DMS 273 (cell line): ENCODE results near the gene ARHGEF12.

Experiments used
- DNase-seq: peaks from one replicate; lab custom pipeline; 2025; ENCODE audit not compliant: unreplicated experiment; lab: John Stamatoyannopoulos, UW

Gene ARHGEF12

DNA sequence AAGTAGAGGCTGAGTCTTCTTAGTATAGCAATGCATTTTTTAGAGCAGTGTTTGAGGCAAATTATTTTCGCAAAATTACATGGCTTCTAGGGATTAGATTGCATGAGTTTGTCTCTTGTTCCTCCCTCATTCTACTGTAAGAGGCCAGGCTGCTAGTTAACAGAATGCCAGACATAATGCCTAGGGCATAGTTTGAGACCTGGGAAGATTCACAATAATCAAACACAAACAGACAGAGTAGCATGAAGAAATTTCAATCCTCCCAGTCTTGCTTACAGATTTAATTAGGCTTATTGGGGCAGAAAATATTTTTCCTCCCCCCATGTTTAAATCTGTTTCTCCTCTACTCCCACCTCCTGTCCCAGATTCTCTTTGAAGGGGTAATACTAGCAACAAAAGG, 48.3 kb downstream of the ARHGEF12 start:
- no peak for DNase-seq

DNA sequence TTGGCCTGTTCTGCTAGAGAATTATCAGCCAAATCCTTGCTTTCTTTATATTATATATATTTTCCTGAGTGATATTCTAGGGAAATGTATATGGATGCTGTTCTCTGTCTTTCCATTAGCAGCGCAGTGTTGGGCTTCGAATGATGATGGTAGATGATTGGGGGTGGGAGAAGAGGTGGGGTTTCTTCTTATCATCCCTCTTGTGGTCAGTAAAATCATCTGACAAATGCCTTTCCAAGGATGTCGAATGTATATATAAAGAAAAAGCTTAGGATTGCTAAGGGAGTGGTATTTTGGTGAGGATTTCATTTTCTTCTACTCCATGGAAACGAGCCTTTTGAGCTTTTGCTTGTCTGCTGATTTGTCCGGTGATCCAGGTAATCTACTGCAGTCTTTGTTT, 48.9 kb downstream of the ARHGEF12 start:
- no peak for DNase-seq

DNA sequence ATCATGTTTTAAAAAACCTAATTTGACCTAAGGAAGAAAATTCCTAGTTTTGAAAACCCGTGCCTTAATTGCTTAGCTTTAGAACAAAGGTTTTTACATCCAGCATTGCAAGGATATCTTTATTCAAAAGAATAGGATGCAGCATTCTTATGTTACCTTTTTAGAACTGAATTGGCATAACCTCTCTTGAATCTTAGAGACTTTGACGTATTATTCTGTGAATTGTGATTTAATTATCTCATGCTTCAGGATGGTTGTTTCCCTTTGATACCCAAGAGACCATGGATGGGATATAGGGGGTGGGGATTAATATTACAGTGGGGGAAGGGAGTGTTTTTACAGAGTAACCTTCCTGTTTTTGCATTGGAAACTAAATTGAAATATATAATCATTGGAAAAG, 49.4 kb downstream of the ARHGEF12 start:
- DNase-seq, result no peak

DNA sequence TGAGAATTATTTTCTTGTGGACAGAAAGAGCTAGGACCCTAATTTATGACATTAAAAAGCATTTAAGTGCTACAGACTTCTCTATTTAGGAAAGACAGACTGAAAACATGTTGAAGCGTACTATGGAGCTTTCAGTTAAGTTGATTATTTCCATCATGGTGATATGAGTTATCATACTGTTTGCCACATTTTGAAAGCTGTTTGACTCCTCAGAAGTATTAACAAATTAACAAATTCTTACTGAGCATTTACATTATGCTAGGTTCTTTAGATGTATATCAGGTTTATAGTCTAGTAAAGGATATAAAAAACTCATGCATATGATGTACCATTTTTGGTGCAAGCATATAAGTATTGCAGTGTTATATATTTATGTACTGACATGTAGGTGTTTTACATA, 50.1 kb downstream of the ARHGEF12 start:
- no peak for DNase-seq

DNA sequence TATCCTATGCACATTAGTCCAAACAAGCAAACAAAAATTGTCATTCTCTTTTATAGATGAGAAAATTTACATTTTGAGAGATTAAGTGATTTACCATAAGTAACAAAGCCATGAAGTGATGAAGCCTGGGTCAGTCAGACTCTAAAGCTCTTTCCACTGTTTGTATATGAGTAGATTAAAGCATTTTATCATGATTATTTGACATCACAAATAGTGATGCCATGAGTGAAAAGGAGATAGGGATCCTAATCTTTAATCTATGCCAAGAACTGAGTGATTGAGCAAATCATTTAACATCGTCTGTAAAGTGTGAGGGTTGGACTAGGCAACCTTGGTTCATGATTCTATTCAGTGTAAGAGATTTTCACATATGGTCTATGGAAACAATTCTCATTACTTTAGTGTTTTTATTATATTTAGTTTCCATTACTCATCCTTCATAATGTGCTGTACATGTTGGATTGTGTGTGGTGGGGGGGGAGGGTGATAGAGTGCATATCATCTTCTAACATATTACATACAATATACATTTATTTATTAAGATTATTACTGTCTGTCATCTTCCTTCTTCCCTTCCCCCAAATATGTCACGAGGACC, 50.7 kb downstream of the ARHGEF12 start:
- DNase-seq, result no peak

DNA sequence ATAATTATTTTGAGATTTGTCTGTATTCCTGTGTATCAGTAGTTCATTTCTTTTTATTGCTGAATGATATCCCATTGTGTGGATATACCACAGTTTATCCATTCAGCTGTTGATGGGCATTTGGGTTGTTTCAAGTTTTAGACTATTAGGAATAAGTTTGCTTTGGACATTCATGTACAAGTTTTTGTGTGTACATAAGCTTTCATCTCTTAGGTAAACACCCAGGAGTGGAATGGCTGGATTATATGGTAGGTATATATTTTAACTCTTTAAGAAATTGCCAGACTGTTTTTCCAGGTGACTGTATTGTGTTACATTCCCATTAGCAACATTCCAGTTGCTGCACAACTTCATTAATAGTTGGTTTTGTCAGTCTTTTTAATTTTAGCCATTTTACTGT, 52.0 kb downstream of the ARHGEF12 start:
- no peak for DNase-seq

DNA sequence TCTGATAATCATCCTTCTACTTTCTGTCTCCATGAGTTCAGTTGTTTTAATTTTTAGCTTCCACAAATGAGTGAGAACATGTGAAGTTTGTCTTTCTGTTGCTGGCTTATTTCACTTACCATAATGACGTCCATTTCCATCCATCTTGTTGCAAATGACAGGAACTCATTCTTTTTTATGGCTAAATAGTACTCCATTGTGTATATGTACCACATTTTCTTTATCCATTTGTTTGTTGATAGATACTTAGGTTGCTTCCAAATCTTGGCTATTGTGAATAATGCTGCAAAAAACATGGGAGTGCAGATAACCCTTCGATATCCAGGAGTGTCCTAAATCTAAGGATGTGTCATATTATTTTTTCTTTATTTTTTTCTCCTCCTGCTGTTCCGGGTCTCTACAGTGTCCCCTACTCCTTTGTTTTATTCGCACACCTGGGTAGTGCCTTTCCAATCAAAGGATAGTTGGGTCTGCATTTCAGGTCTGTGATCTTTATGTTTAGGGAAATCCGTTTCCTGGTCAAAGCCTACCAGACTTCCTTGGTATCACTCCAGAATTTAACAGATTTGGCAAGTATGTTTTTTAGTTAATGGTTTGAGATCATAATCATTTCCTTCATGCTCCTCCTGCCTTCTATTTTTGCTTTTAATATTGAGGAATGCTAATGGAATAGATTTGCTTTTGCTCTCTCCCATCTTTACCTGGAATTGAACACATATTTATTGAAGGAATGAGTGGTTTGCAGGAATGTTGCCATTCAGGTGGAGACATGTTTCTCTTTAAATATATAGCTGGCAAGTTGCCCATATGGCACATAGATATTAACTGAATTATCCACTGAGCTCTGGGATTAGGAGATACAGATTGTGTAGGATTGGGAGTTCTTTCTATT, 53.7 kb downstream of the ARHGEF12 start:
- no peak for DNase-seq

DNA sequence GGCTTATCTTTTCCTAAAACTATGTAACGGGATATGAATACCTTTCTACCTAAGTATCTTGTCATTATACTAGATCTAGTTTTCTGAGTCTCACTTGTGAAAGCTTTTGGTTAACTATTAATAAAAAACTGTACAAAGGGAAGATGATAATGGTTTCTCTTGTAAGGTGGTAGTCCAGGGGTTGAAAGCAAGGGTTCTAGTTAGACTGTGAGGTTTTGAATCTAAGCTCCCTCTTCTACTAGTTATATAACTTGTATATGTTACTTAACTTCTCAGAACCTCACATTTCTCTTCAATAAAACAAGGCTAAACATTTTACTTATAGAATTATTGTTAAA, 54.3 kb downstream of the ARHGEF12 start:
- DNase-seq, result no peak

DNA sequence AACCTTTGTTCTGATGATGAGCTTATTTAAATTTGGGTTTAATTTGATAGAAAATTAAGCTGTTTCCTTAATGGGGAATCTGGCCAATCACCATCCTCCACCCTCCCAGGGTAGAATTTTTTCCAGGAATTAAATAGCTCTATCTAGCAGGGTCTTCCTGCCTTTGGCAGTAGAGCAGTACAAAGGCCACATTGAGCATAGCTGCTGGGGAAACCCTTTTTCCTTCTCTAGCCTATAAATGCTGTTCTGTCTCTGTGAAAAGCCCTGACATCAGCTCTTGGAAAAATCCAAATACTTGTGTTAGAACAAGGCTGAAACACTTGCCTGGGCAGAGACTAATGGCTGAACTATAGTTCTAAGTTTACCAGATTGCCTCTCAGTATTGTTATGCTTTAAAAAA, 55.1 kb downstream of the ARHGEF12 start:
- no peak for DNase-seq

DNA sequence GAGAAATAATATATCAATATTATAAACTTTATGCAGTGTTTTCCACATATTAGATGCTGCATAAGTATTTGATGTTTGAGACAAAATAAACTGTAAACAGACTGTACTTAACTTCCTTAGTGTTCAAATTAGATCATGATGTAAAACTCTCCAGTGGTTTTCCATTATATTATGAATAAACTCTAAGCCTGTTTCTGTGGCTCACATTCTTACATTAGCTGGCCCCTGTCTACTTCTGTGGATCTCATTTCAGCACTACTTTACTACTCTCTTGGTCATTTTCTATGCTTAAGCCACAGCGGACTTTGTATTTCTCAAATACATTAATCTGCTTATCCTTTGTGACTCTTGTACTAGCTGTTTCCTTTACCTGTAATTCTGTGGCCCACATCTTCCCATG, 55.6 kb downstream of the ARHGEF12 start:
- DNase-seq, result no peak

DNA sequence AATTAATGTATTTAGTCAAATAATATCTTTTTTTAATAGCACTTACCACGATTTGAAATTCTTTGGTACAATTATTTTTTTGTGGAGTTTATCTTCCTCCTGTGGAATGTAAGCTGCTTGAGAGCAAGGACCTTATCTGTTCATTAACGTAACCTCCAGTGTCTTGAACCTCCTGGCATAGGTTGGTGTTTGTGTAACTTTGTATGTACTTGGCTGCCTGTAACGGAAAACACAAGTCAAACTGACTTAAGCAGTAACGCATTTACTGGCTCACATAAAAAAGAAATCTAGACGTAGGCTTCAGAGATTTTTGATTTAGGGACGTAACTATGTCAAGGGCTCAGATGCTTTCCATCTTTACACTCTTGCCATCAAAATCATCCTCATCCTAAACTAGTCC, 56.1 kb downstream of the ARHGEF12 start:
- no peak for DNase-seq

DNA sequence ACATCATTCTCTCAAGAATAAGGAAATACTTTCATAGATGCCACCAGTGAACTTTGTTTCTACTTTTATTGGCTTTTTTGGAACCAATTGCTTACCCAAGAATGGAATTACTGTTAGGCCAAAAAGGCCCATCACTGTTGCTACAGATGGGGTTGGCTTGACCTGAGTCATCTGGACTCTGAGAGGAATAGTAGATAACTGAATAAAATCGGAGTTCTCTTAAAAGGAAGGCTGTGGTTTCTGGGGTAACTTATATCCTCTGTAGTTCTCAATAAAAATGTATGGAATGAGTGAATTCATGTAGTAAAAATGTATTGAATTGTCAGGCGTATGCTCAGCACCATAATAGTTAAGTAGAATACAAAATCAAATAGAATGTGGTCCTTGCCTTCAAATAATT, 56.6 kb downstream of the ARHGEF12 start:
- no peak for DNase-seq

DNA sequence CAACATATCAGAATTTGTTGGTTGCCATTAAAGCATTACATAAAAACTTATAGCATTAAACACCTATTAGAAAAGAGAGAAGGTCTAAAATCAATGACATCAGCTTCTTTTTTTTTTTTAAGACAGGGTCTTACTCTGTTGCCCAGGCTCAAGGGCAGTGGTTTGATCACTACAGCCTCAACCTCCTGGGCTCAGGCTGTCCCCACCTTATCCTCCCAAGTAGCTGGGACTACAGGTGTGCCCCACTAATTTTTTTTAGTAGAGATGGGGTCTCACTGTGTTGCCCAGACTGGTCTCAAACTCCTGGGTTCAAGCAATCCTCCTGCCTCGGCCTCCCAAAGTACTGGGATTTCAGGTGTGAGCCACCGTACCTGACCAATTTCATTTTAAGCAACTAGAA, 57.9 kb downstream of the ARHGEF12 start:
- DNase-seq, result no peak

DNA sequence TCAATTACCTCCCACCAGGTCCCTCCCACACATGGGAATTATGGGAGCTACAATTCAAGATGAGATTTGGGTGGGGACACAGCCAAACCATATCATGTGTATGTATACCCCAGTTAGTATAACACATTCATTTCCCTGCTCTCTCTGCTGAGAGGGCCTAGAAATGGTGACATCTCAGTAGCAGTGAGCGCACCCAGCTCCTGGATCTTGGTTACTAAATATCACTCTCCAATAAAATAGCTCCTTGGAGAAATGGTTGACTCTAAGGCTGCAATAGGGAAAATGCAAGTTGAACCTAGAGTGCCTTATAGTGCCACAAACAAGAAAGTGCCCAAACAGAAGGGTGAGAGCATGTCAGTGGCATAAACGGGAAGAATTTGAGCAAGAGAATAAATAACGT, 59.6 kb downstream of the ARHGEF12 start:
- DNase-seq, result no peak

DNA sequence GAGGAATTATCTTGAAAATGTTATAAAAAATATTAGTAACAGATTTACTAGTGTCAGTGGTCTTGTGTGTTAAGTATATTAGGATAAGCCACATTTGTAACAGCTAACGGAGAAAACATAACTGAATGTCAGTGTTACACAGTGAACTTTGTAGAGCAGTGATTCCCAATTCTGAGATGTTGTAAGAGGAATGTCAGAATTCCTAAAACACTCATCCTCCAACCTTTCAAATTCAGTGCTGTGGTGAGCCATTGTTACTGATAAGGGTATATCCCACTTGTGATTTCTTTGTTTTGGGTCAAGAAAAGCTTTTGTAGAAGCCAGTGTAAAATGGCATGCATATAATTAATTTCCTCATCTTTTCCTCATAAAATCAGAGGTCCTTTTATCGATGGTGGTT, 61.9 kb downstream of the ARHGEF12 start:
- DNase-seq, result no peak

DNA sequence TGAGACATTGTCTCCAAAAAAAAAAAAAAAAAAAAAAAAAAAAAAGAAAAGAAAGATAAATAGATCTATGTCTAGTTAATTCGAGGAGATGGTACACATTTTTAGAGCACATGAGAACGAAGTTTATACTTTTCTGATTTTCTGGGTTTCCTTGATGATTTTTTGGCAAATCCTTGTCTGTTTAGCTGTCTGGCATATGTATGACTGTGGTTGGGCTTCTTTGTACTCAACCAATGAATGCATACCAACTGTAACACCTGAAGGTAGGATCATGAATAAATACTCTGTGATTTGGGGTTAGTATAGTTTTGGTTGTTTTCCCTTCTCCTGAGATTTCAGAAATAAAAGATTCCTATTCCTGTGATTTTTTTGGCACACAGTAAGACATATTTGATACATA, 63.1 kb downstream of the ARHGEF12 start:
- DNase-seq, result no peak

DNA sequence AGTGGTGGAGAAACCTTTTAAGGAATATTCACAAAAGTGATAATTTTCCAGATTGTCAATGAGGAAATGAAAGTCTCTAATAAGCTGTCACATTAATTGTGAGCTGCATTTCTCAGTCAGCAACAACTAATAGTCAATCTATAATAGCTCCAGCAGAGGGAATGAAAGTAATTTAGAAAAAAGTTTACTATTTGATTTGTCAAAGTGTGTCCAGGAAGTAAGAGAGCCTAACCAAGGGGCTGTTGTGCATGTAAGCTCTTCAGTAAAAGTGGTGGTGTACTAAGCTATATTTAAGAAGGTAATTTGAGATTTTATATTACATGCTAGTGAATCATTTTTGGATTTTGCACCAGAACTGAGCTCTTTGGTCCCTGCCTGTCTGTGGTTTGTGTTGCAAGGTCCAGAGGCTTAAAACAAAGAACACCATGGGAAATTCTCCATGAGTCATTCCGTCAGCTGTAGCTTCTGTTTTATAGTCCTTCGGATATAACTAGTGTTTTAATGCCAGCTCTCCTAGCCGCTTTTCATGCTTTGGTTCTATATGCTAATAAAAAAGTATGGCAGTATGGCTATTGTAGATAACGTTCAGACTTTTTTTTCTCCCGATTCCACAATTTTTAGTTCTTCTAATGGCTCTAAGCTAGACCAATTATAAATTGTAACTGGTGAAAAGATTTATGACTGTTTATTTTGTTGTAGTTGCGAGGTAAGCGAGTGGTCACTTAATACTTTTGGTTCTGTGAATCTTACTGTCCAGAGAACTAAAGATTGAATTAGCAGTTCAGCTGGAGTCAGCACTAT, 64.6 kb downstream of the ARHGEF12 start:
- DNase-seq, result peak; percentile 54

DNA sequence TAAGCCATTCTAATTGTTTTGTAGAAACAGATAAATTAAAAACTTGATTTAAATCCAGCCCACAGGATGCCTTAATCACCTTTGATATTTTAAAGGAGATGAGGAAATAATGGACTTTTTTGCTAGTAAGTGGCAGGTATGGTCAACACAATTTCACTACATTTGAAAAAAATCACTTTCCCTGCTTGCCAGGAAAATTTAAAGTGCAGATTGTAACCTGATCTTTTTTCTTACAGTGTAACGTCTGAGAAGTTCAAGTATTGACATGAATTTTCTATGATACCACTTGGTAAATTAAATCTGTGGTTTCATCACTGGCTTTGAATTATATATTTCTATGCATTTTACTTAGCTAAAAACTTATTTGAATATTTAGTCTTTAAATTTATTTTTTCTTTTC, 65.3 kb downstream of the ARHGEF12 start:
- DNase-seq, result no peak

DNA sequence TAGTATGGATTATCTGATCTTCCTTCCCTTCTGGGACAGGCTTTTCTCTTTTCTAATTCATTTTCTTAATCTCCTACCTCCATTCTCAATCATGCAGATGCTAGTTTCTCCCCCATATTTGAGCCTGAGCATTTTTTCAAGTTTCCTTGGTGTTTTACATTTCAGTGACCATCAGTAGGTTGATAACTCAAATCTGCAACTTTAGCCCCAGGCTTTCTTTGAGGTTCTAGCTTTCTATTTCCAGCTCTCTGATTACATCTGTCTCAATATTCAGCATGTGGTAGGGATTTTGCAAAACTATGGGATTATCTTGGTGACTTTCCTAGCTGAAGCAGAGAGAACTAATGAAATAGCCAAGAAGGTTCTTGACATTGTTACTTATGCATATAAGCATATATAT, 67.8 kb downstream of the ARHGEF12 start:
- no peak for DNase-seq

DNA sequence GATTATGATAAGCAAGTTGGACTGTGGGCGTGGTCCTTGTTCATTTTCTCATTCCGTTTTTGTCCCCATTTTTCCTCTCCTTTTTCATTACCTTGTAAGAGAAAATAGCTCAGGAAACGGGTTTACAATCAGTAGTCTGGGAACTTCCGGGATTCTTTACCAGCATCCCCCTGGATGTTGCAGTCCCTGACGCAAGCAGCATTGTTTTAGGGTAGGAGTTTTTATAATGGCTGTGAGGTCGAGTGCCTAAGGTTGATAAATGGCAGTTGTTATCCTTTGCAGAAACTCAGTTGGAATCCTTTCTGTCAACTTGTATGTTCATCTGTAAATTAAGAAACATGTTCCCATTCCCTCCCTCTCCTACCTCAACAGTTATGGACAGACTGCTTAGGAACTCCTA, 68.3 kb downstream of the ARHGEF12 start:
- DNase-seq, result no peak

DNA sequence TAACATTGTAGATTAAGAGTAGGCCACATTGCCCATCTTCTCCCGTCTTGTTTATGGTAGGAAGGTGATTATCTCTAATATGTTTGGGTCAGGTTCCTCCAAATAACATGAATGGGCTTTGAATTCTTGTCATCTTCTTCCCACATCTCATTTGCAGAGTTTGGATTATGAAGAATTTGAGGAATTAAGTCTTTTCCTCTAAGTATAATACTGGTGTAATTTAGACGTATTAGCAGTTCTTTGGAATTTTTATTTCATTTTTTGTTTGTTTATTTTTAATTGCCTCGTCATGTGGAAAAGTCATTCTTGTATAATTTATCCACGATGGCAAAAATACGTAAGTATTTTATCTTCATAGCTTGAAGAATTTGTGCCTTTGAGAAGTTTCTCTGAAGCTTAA, 73.4 kb downstream of the ARHGEF12 start:
- DNase-seq, result no peak
